Hypothalamus (tissue), 51 donors: ENCODE measurements around the gene ATP5PO.
A peak's percentile ranks its signal among the peaks of the same experiment; 100 is the strongest.
"Not testable (repeated sequence)": the region's sequence is repeated elsewhere in the genome, so short reads cannot be mapped to it uniquely, and the experiment has no call there.

Experiments
- DNase-seq, 51 donors: peaks; one replicate each; lab custom pipeline; 2025; lab: John Stamatoyannopoulos, UW

Gene ATP5PO

DNA sequence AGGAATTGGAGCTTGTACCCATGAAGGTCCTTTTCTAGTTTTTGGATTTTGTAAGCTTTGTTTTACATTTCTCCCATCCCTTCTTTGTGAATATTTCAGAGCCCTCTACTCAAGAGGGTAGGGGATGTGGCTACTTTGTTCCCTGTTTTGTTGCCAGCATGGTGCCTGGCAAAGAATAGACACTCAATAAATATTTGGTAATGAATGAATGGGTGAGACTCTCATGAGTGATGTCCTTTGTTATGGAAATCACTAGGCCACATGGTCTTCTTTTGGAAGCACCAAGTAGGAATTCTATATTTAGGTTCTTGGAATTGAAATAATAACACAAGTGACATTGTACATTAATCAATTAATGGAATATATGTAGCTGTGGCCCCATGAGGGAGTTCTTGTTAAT, 26.8 kb upstream of the ATP5PO start:
- DNase-seq, result no peak

DNA sequence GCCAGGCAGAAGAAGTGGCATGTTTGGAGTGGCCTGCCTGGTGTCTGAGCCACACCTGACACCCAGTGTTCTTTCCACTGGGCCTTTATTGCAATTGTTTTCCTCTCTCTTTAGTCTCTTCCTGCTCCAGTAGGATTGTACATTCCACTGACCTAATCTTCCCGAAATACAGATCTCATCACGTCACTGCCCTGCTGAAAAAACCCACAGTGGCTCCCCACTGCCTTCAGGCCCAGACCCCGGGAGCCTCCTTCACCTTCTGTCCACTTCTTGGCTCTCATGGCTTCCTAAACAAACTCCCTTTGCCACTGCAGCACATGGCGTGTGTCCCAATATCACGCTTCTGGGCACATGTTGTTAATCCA, 25.3 kb upstream of the ATP5PO start:
- no peak for DNase-seq

GRCh38 chr21:33940164-33940880, 24.7 kb upstream of the ATP5PO start:
- DNase-seq, result no peak

- no peak for DNase-seq
These were observed 23.6 kb upstream of the ATP5PO start for GRCh38 chr21:33939226-33939625.

- DNase-seq, result no peak
These were observed 22.8 kb upstream of the ATP5PO start for GRCh38 chr21:33938381-33938780.

- no peak for DNase-seq
These were observed 22.3 kb upstream of the ATP5PO start for GRCh38 chr21:33937931-33938339.

DNA sequence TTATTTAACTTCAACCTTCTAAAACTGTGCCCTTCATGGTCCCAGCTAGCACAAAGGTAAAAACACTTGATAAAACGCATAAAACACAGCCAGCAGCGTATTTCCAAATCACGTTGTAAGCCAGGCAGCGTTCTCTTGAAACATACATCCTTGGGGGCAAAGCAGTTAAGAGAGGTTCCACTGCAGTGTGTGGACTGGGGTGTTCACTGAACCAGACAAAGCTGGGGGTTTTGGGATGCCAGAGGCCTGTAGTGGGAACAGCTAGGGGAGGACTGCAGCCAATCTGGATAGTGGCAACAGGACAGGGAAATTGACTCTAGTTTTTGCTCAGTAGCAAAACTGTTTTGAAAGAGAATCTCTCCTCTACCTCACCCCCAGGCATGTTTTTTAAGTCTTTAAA, 21.5 kb upstream of the ATP5PO start:
- no peak for DNase-seq

DNA sequence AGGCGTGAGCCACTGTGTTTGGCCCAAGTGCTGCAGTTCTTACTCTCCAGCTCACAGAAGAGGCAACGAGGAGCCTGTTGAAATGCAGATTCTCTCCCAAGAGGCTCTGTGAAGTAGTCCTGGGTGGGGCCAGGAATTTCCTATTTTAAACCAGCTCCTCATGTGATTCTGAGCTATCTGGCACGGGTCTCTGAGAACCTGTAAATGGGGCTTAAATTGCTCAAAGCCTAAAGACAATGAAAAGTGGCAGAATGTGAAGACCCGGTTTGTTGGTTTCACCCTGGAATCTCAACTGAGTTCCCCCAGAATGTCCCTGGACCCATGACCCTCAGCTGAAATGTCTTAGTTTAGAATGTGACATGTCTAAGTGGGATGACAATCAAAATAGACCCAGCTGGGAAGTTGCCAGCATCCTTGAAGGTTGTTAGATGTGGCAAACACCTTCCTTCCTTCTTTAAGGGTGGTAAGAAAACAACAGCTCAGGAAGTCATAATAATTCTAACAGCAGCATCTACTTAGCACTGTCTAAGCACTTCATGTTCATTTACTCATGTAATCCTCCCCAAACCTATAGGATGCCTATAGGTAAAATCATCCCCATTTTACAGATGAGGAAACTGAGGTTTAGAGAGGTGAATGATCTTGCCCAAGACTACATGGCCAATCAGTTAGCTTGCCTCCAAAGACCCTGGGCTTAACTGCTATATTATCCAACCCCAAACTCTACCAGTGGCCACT, 20.9 kb upstream of the ATP5PO start:
- DNase-seq, result no peak

DNA sequence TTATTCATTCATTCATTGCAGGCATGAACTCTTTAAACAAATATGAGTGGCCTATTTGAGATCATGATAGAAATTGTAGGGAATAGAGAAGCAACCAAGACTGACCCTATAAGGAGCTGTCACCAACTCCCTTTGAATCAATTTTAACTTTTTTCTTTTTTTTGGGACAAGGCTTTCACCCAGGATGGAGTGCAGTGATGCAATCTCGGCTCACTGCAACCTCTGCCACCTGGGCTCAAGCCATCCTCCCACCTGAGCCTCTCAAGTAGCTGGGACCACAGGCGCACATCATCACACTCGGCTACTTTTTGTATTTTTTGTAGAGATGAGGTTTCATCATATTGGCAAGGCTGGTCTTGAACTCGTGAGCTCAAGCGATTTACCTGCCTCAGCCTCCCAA, 17.1 kb upstream of the ATP5PO start:
- no peak for DNase-seq

DNA sequence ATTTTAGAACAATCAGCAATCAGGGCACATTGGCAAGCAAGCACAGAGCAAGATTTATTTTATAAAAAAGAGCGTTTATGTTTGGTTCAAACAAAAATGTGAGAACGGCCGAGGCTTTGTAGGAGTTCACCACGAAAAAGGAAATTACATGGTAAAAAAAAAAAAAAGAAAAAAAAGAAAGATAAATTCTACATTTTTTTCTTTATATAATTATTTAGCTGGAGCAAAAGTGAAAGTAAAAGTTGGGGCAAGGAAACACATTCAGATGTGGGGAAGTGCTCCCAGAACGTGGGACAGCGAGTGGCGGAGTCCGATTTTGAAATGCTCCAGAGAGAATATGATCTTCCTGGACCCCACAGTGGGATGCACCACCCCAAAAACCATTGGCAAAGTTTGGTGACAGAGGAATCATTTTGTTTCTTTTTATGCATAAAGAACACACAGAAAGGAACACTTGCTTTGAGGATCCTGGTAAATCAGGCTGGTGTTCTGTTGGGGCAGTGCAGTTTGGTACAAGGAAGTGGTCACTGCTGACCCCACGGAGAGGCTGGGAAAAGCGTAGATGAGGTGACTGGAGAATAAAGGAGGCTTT, 16.3 kb upstream of the ATP5PO start:
- DNase-seq, result no peak

DNA sequence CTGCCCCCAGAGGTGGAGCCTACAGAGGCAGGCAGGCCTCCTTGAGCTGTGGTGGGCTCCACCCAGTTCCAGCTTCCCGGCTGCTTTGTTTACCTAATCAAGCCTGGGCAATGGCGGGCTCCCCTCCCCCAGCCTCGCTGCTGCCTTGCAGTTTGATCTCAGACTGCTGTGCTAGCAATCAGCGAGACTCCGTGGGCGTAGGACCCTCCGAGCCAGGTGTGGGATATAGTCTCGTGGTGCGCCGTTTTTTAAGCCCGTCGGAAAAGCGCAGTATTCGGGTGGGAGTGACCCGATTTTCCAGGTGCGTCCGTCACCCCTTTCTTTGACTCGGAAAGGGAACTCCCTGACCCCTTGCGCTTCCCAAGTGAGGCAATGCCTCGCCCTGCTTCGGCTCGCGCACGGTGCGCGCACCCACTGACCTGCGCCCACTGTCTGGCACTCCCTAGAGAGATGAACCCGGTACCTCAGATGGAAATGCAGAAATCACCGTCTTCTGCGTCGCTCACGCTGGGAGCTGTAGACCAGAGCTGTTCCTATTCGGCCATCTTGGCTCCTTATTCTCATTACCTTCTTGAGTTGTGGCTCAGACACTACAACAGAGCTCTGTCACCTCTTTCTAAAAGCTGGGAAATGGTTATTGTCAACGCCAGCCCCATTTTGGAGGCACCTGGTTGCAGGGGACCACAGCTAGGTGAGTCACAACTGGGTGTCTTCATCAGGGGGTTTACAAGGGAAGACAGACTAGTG, 15.6 kb upstream of the ATP5PO start:
- not testable (repeated sequence) for DNase-seq

GRCh38 chr21:33926248-33926647, 10.6 kb upstream of the ATP5PO start:
- not testable (repeated sequence) for DNase-seq

GRCh38 chr21:33924766-33925100, 9.1 kb upstream of the ATP5PO start:
- peak in 3 of 51 donors; percentile 6 to 16 (median 7) for DNase-seq

DNA sequence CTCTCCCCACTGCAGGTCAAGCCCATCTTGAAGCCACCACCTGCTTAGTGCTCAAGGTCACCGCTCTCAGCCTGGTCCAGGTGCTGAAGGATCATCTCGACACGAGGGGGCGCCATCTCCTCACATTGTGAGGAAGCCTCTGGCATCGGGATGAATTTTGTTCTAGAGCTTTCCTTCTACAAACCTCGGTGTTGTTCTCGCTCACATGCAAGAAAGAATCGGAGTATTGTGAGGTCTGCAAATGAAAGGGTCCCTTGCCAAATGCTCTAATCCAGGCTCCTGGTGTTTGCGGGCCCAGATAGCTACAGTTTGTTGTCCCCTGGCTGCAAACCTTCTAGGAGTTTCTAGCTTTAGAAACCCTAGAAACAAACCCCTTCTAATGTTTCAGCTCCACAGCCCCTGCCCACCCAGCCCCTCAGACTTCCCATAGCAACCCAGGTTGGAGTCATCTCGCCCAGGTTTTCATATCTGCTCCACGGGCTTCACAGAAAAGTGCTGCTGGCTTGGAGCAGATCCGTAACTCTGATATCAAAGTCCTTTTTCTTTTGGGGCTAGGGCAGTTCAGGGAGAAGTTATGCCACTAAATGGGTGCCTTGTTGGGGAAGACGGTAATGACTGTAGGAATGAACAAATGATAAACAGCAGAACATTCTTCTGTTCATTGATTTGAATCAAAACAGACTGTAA, 8.6 kb upstream of the ATP5PO start:
- DNase-seq, result peak; percentile 27 to 95 (median 78)

GRCh38 chr21:33917421-33917820, 1.8 kb upstream of the ATP5PO start:
- DNase-seq, result no peak

- no peak for DNase-seq
These were observed 580 bp upstream of the ATP5PO start for GRCh38 chr21:33916200-33916567.

DNA sequence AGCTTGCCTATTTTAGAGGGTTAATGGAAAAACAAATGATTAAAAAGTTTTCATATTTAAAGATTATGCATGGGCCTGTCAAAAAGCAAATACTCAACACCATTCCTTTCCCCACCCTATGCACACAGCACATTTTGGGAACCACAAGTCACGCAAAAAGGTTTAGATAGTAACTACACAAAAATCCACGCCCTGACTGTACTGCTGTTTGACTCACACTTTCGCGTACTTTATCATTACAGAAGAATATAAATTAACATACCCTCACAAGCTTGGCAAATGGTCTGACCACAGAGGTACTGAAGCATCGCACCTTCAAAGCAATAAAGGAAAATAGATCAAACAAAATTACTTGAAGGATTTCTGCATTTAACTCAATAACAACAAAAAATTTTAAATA, 1.4 kb downstream of the ATP5PO start:
- no peak for DNase-seq

- DNase-seq, result no peak
These were observed 5.8 kb downstream of the ATP5PO start for GRCh38 chr21:33909756-33910155.

DNA sequence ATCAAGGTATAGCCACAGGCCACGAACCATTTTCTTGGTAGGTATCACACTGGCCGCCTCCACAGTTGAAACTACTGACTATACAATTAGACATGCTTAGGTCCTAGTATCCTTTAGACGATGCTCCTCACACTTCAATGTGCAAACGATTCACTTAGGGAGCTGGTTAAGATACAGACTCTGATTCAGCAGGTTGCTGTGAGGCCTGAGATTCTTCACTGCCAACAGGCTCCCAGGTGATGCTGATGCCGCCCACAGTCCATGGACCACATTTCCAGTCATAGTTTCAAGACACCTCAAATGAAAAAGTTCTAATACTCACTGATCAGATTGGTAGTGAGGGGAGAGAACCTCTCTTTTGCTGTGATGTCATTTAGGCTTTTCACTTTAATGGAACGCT, 6.8 kb downstream of the ATP5PO start:
- no peak for DNase-seq

DNA sequence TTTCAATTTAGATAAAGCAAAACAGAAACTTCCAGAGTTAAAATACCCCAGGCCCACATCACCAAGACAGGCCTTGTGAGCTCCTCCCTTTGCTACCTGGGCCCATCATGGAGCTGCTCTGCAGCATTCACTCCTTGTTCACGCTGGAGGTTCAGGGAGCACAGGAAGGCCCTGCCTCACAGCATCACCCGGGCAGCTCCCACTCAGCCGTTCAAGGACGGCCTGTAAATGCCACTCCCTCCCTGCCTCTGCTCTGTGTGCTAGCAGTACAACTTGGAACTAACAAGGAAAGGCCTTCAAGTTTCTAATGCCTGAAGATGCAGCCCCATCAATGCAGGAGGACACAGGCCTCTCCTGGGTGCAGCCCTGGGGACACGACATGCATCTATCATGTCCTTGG, 11.6 kb downstream of the ATP5PO start:
- no peak for DNase-seq

DNA sequence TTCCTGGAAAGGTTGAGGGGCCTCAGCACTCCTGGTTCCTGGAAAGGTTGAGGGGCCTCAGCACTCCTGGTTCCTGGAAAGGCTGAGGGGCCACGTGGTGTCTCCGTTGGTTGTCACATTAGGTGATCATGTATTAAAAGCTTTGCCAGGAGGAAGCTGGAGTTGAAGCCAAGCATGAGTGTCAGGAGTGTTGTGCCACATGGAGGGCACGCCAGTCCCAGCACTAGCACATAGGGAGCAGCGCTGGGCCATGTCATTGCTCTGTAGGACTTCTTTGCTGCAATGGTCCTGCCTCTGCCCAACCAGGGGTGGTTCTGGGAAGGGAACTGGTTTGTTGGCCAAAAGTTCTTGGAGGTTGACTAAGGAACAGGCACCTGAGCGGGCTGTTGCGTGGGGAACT, 13.3 kb downstream of the ATP5PO start:
- no peak for DNase-seq
